Measurements from ENCODE around the gene FADS2.

DNA sequence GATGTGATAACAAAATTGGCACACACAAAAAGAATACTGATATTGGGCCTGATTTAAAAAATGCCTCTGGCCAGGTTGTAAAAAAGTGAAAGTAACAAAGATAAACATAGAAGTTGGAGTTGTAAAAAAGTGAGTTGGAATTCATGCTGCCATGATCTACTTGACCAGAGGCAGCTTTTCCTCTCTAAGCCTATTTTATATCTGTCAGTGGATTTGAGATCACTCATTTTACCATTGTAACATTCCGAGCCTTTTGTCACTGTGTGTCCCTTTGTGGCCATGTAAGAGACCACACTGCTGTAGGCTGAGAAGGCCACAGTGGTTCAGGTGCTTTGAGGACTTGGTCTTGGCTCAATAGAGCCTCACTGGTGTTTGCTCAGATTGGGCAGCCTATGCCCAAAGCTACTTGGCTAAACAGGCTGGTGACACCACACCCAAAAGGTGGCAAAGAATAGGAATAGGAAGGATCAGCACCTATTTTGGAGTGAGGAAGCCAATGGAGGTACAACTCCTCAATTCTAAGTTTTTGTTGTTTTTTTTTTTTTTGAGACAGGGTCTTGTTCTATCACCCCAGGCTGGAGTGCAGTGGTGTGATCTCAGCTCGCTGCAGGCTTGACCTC lies 28.3 kb upstream of the FADS2 start:
- TF ChIP-seq, protein P1, sequence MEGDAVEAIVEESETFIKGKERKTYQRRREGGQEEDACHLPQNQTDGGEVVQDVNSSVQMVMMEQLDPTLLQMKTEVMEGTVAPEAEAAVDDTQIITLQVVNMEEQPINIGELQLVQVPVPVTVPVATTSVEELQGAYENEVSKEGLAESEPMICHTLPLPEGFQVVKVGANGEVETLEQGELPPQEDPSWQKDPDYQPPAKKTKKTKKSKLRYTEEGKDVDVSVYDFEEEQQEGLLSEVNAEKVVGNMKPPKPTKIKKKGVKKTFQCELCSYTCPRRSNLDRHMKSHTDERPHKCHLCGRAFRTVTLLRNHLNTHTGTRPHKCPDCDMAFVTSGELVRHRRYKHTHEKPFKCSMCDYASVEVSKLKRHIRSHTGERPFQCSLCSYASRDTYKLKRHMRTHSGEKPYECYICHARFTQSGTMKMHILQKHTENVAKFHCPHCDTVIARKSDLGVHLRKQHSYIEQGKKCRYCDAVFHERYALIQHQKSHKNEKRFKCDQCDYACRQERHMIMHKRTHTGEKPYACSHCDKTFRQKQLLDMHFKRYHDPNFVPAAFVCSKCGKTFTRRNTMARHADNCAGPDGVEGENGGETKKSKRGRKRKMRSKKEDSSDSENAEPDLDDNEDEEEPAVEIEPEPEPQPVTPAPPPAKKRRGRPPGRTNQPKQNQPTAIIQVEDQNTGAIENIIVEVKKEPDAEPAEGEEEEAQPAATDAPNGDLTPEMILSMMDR (IDR thresholded peaks at IDR 0.05): no peak
- TF ChIP-seq, protein P2, sequence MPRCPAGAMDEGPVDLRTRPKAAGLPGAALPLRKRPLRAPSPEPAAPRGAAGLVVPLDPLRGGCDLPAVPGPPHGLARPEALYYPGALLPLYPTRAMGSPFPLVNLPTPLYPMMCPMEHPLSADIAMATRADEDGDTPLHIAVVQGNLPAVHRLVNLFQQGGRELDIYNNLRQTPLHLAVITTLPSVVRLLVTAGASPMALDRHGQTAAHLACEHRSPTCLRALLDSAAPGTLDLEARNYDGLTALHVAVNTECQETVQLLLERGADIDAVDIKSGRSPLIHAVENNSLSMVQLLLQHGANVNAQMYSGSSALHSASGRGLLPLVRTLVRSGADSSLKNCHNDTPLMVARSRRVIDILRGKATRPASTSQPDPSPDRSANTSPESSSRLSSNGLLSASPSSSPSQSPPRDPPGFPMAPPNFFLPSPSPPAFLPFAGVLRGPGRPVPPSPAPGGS (IDR thresholded peaks at IDR 0.05): no peak
- no peak for TF ChIP-seq NR3C1 (IDR thresholded peaks at IDR 0.05)
- TF ChIP-seq RFX5 (IDR thresholded peaks at IDR 0.05): no peak
- TF ChIP-seq POLR2A (IDR thresholded peaks at IDR 0.05; ENCODE audit: low read length): no peak
- TF ChIP-seq CEBPB (IDR thresholded peaks at IDR 0.05): no peak

All from A549 (cell line).